DND-41 (cell line): ENCODE data around the gene CCDC43.

Source experiments
- ATAC-seq: fragments of 200-7000 bp; cut with Tn5 transposase; 3 replicates; pipeline ENCODE4 v1.9.1; 2021; ENCODE audit warnings: low read depth; ENCODE audit not compliant: insufficient read depth
- DNase-seq: peaks from one replicate; pipeline ENCODE4 v3.0.0-alpha.2; 2020
- H2AFZ ChIP-seq: 2 replicates; pipeline ENCODE4 v1.6.0; 2012; ENCODE audit warnings: low read depth, low read length
- H3K27ac ChIP-seq: 2 replicates; pipeline ENCODE4 v1.5.1; 2012; ENCODE audit warnings: low read length, inconsistent platforms
- H3K27me3 ChIP-seq: fragments of 200-600 bp; sonication (generic); 2 replicates; pipeline ENCODE4 v1.6.0; 2012; ENCODE audit warnings: low read length, mild to moderate bottlenecking, inconsistent platforms; ENCODE audit not compliant: insufficient read depth, poor library complexity
- H3K36me3 ChIP-seq: 2 replicates; pipeline ENCODE4 v1.5.1; 2012; ENCODE audit warnings: low read length, inconsistent platforms; ENCODE audit not compliant: insufficient read depth
- H3K4me1 ChIP-seq: 2 replicates; pipeline ENCODE4 v1.5.1; 2012; ENCODE audit warnings: mild to moderate bottlenecking, low read length; ENCODE audit not compliant: insufficient read depth
- H3K4me2 ChIP-seq: 2 replicates; pipeline ENCODE4 v1.6.0; 2012; ENCODE audit warnings: mild to moderate bottlenecking, moderate library complexity, low read length, inconsistent platforms; ENCODE audit not compliant: insufficient read depth
- H3K4me3 ChIP-seq, 2 experiments: fragments of 200-600 bp in 1 of 2; shearing (Covaris generic) in 1 of 2; 2 replicates each; pipeline ENCODE4 v1.5.1; 2012 to 2016; ENCODE audit warnings: inconsistent platforms in 2 of 2, low read length in 2 of 2, mild to moderate bottlenecking in 2 of 2, low read depth in 1 of 2, moderate library complexity in 1 of 2
- H3K79me2 ChIP-seq: 2 replicates; pipeline ENCODE4 v1.6.0; 2012; ENCODE audit warnings: low read length, inconsistent platforms; ENCODE audit not compliant: insufficient read depth
- H3K9ac ChIP-seq: 2 replicates; pipeline ENCODE4 v1.6.0; 2012; ENCODE audit warnings: low read depth, mild to moderate bottlenecking, inconsistent platforms, low read length, moderate library complexity
- H3K9me3 ChIP-seq: 2 replicates; pipeline ENCODE4 v1.5.1; 2012; ENCODE audit warnings: low read length, moderate library complexity, mild to moderate bottlenecking, inconsistent platforms; ENCODE audit not compliant: insufficient read depth, severe bottlenecking
- H4K20me1 ChIP-seq: 2 replicates; pipeline ENCODE4 v1.6.0; 2012; ENCODE audit warnings: low read length; ENCODE audit not compliant: insufficient read depth
- CTCF ChIP-seq: IDR thresholded peaks from 2 replicates; pipeline ENCODE4 v1.5.1; 2012; ENCODE audit warnings: borderline replicate concordance, low read length, moderate library complexity, mild to moderate bottlenecking; ENCODE audit not compliant: poor library complexity, severe bottlenecking; ENCODE audit errors: extremely low read depth
- EZH2 ChIP-seq: IDR thresholded peaks from 3 replicates; pipeline ENCODE4 v1.6.1; 2012; ENCODE audit warnings: borderline replicate concordance, low read depth, mild to moderate bottlenecking, moderate library complexity, low read length, inconsistent platforms; ENCODE audit not compliant: severe bottlenecking

The CCDC43 gene

GRCh38 chr17:44629314-44629713 is 60.3 kb downstream of the CCDC43 start:
- Histone ChIP-seq H3K27ac (no peak overlapping the region), H2AFZ (no peak overlapping the region), H3K9me3 (no peaks in the 10 kb centered on the region), H3K4me3 (no peak overlapping the region), H3K36me3 (no peaks in the 10 kb centered on the region), H3K9ac (no peak overlapping the region), H3K4me2 (no peak overlapping the region), H3K4me1 (no peaks in the 10 kb centered on the region), H4K20me1 (no peaks in the 10 kb centered on the region), H3K79me2 (no peaks in the 10 kb centered on the region), H3K27me3 (peaks cover 4% of the 10 kb centered on the region)
- DNase-seq (no peak), ATAC-seq (no peak)
- TF ChIP-seq EZH2 (no peak), CTCF (no peak)

- H3K4me2 ChIP-seq: no peak overlapping the region
- no peak for ATAC-seq
These were observed 61.1 kb downstream of the CCDC43 start for GRCh38 chr17:44628243-44629188.

GRCh38 chr17:44627513-44628242 is 61.9 kb downstream of the CCDC43 start:
- Histone ChIP-seq H3K9ac (no peak overlapping the region), H3K4me3 (no peak overlapping the region)

More at GRCh38 chr17:44628243-44629188, 61.1 kb downstream of the CCDC43 start:
- H3K79me2 ChIP-seq: no peaks in the 10 kb centered on the region
- no peak overlapping the region for H3K4me3 ChIP-seq
- DNase-seq: no peak
- H3K9me3 ChIP-seq: no peaks in the 10 kb centered on the region
- TF ChIP-seq EZH2 (no peak), CTCF (no peak)
- H3K4me1 ChIP-seq: no peaks in the 10 kb centered on the region
- no peak overlapping the region for H3K27ac ChIP-seq
- H3K9ac ChIP-seq: no peak overlapping the region
- no peaks in the 10 kb centered on the region for H3K36me3 ChIP-seq
- peaks cover 4% of the 10 kb centered on the region for H3K27me3 ChIP-seq
- no peak overlapping the region for H2AFZ ChIP-seq
- H4K20me1 ChIP-seq: no peaks in the 10 kb centered on the region

More at GRCh38 chr17:44627513-44628242, 61.9 kb downstream of the CCDC43 start:
- Histone ChIP-seq H2AFZ (no peak overlapping the region), H3K9me3 (no peaks in the 10 kb centered on the region), H3K27ac (no peak overlapping the region), H3K79me2 (no peaks in the 10 kb centered on the region), H3K27me3 (peaks cover 4% of the 10 kb centered on the region), H3K36me3 (no peaks in the 10 kb centered on the region), H4K20me1 (no peaks in the 10 kb centered on the region), H3K4me1 (no peaks in the 10 kb centered on the region), H3K4me2 (no peak overlapping the region)
- DNase-seq (no peak), ATAC-seq (no peak)
- TF ChIP-seq EZH2: no peak
- TF ChIP-seq CTCF: no peak
